H1 (cell line): ENCODE data around the gene CBFA2T2. TPM values are rescaled to one million over a fixed set of nuclear protein-coding genes. Genes with fewer than 3 reads are reported as not detected.
A peak's percentile ranks its signal among the peaks of the same experiment; 100 is the strongest.

Experiments
- CTCF ChIA-PET: fragments of 300-600 bp; sonication (Branson Sonifier 250); formaldehyde crosslinking; loops from one replicate; lab custom pipeline; 2021; ENCODE audit not compliant: partially characterized antibody; lab: Charles Lee
- POLR2A ChIA-PET: fragments of 300-600 bp; sonication (Branson Sonifier 250); formaldehyde crosslinking; loops from one replicate; lab custom pipeline; 2021; ENCODE audit warnings: inconsistent platforms; ENCODE audit not compliant: partially characterized antibody; lab: Charles Lee
- DNase-seq, 2 experiments: peaks; one replicate each; pipeline versions ENCODE4 v3.0.0 to v3.0.0-alpha.2; 2010 to 2022; ENCODE audit warnings: low spot score in 2 of 2, low read depth in 1 of 2, mixed read lengths in 1 of 2
- FAIRE-seq: peaks from 2 replicates; lab custom pipeline; 2011; peaks lifted over from hg19 to GRCh38; lab: Jason Lieb, UNC
- H2AFZ ChIP-seq: 2 replicates; pipeline ENCODE4 v1.8.1; 2012; ENCODE audit warnings: low read length, inconsistent platforms
- H2AK5ac ChIP-seq: 2 replicates; pipeline ENCODE4 v1.6.1; 2013; ENCODE audit warnings: low read depth, low read length
- H2BK120ac ChIP-seq: replicated peaks from 2 replicates; pipeline ENCODE3; 2013; ENCODE audit warnings: low read depth, low read length, inconsistent platforms
- H2BK12ac ChIP-seq: 2 replicates; pipeline ENCODE4 v1.6.1; 2013; ENCODE audit warnings: low read depth, low read length
- H2BK15ac ChIP-seq: 2 replicates; pipeline ENCODE4 v1.6.1; 2013; ENCODE audit warnings: low read length
- H2BK20ac ChIP-seq: 2 replicates; pipeline ENCODE4 v1.6.1; 2013; ENCODE audit warnings: low read length
- H2BK5ac ChIP-seq: 2 replicates; pipeline ENCODE4 v1.6.1; 2013; ENCODE audit warnings: low read depth, low read length
- H3K14ac ChIP-seq: 2 replicates; pipeline ENCODE4 v1.6.1; 2013; ENCODE audit warnings: inconsistent platforms; ENCODE audit not compliant: insufficient read length
- H3K18ac ChIP-seq: 2 replicates; pipeline ENCODE4 v1.6.1; 2013; ENCODE audit warnings: low read length; ENCODE audit errors: extremely low read depth
- H3K23ac ChIP-seq: 2 replicates; pipeline ENCODE4 v1.6.1; 2013; ENCODE audit warnings: inconsistent platforms; ENCODE audit not compliant: insufficient read length
- H3K23me2 ChIP-seq: 2 replicates; pipeline ENCODE4 v1.6.1; 2013; ENCODE audit warnings: low read depth, low read length
- H3K27ac ChIP-seq: 2 replicates; pipeline ENCODE4 v1.6.1; 2011; ENCODE audit warnings: low read depth, low read length, inconsistent platforms
- H3K27me3 ChIP-seq, 4 experiments: replicated peaks in 1 of 4; 1 replicate in 1 of 4; 2 replicates in 3 of 4; pipeline versions ENCODE4 v1.6.1 to v1.8.1; 2011 to 2013; ENCODE audit warnings: low read length in 3 of 4, mild to moderate bottlenecking in 3 of 4, inconsistent platforms in 2 of 4, mixed read lengths in 2 of 4, moderate library complexity in 1 of 4; ENCODE audit not compliant: control insufficient read depth in 3 of 4, insufficient read depth in 3 of 4; ENCODE audit errors: extremely low read depth in 1 of 4
- H3K36me3 ChIP-seq, 4 experiments: 2 replicates each; pipeline versions ENCODE4 v1.6.1 to v1.8.1; 2011 to 2013; ENCODE audit warnings: mild to moderate bottlenecking in 4 of 4, low read length in 3 of 4, moderate library complexity in 2 of 4, control low read depth in 1 of 4, inconsistent platforms in 1 of 4; ENCODE audit not compliant: insufficient read depth in 4 of 4, control insufficient read depth in 2 of 4
- H3K4ac ChIP-seq: replicated peaks from 2 replicates; pipeline ENCODE3; 2013; ENCODE audit warnings: low read length, low read depth, mixed read lengths, inconsistent platforms; ENCODE audit not compliant: insufficient read length
- H3K4me1 ChIP-seq, 4 experiments: replicated peaks in 1 of 4; 1 replicate in 1 of 4; 2 replicates in 3 of 4; pipeline versions ENCODE4 v1.6.1 to v1.8.1; 2011 to 2013; ENCODE audit warnings: low read length in 3 of 4, inconsistent platforms in 2 of 4, mixed read lengths in 1 of 4; ENCODE audit not compliant: insufficient read depth in 4 of 4, control insufficient read depth in 3 of 4
- H3K4me2 ChIP-seq, 2 experiments: 2 replicates each; pipeline versions ENCODE4 v1.6.1 to v1.8.1; 2011 to 2013; ENCODE audit warnings: low read depth in 2 of 2, low read length in 2 of 2, control low read depth in 1 of 2, inconsistent platforms in 1 of 2, mild to moderate bottlenecking in 1 of 2; ENCODE audit not compliant: insufficient read depth in 1 of 2
- H3K4me3 ChIP-seq, 4 experiments: fragments of 200-600, 300-600 bp in 1 of 4; sonication (generic), shearing (Covaris generic), sonication (Bioruptor Twin) in 1 of 4; 2 replicates each; pipeline versions ENCODE4 v1.5.1 to v1.8.1; 2011 to 2016; ENCODE audit warnings: low read length in 4 of 4, low read depth in 3 of 4, control low read depth in 2 of 4, inconsistent platforms in 2 of 4, mild to moderate bottlenecking in 2 of 4, mixed read lengths in 1 of 4, moderate library complexity in 1 of 4; ENCODE audit not compliant: insufficient read depth in 2 of 4; ENCODE audit errors: extremely low read depth in 1 of 4
- H3K56ac ChIP-seq: replicated peaks from 2 replicates; pipeline ENCODE3; 2013; ENCODE audit warnings: low read depth, mild to moderate bottlenecking, mixed read lengths, low read length, inconsistent platforms; ENCODE audit not compliant: insufficient read length
- H3K79me1 ChIP-seq: 2 replicates; pipeline ENCODE4 v1.6.1; 2013; ENCODE audit warnings: low read depth, low read length, control low read depth
- H3K79me2 ChIP-seq, 2 experiments: 2 replicates each; pipeline versions ENCODE4 v1.6.1 to v1.8.1; 2012 to 2013; ENCODE audit warnings: low read length in 2 of 2, mild to moderate bottlenecking in 2 of 2, inconsistent platforms in 1 of 2; ENCODE audit not compliant: insufficient read depth in 2 of 2, control insufficient read depth in 1 of 2
- H3K9ac ChIP-seq, 4 experiments: replicated peaks in 1 of 4; 1 replicate in 1 of 4; 2 replicates in 3 of 4; pipeline versions ENCODE4 v1.6.1 to v1.8.1; 2011 to 2013; ENCODE audit warnings: low read depth in 3 of 4, low read length in 3 of 4, control low read depth in 2 of 4, mild to moderate bottlenecking in 2 of 4, moderate library complexity in 2 of 4, inconsistent platforms in 1 of 4; ENCODE audit errors: extremely low read depth in 1 of 4
- H3K9me3 ChIP-seq, 2 experiments: 2 replicates each; pipeline versions ENCODE4 v1.6.1 to v1.8.1; 2012 to 2013; ENCODE audit warnings: mild to moderate bottlenecking in 2 of 2, moderate library complexity in 2 of 2, control low read depth in 1 of 2, inconsistent platforms in 1 of 2, low read depth in 1 of 2, low read length in 1 of 2, mixed read lengths in 1 of 2; ENCODE audit not compliant: insufficient read depth in 2 of 2
- H4K20me1 ChIP-seq, 2 experiments: replicated peaks in 1 of 2; 2 replicates each; pipeline versions ENCODE3 to v1.8.1; 2011 to 2013; ENCODE audit warnings: inconsistent platforms in 2 of 2, low read length in 2 of 2, mild to moderate bottlenecking in 1 of 2; ENCODE audit not compliant: insufficient read depth in 2 of 2, control insufficient read depth in 1 of 2
- H4K5ac ChIP-seq: 2 replicates; pipeline ENCODE4 v1.6.1; 2013; ENCODE audit warnings: low read length, low read depth, mixed read lengths, inconsistent platforms; ENCODE audit not compliant: insufficient read length
- H4K8ac ChIP-seq: 2 replicates; pipeline ENCODE4 v1.8.0; 2013; ENCODE audit warnings: mild to moderate bottlenecking, moderate library complexity, low read length, inconsistent platforms; ENCODE audit not compliant: insufficient read depth; ENCODE audit errors: extremely low read depth
- H4K91ac ChIP-seq: replicated peaks from 2 replicates; pipeline ENCODE3; 2013; ENCODE audit warnings: low read length, mixed read lengths, inconsistent platforms; ENCODE audit not compliant: insufficient read length
- BACH1 ChIP-seq: IDR thresholded peaks from 2 replicates; pipeline ENCODE4 v1.6.1; 2012; ENCODE audit warnings: low read length, improper control_type of control experiment
- CBX8 ChIP-seq: fragments of 300-800, 300-1000 bp; sonication (generic); IDR thresholded peaks from 2 replicates; pipeline ENCODE4 v1.7.1; 2016; ENCODE audit warnings: low read depth, low read length, borderline replicate concordance
- JUN ChIP-seq: IDR thresholded peaks from 2 replicates; pipeline ENCODE4 v1.6.1; 2011; ENCODE audit warnings: low read depth, mild to moderate bottlenecking, improper control_type of control experiment, low read length
- MAFK ChIP-seq: IDR thresholded peaks from 2 replicates; pipeline ENCODE4 v1.6.1; 2012; ENCODE audit warnings: low read depth, mild to moderate bottlenecking, improper control_type of control experiment, low read length
- MAX ChIP-seq: IDR thresholded peaks from 2 replicates; pipeline ENCODE4 v1.6.1; 2012; ENCODE audit warnings: inconsistent platforms
- NANOG ChIP-seq: IDR thresholded peaks from 2 replicates; pipeline ENCODE4 v1.6.1; 2011; ENCODE audit warnings: low read length, low read depth, mild to moderate bottlenecking, inconsistent platforms; ENCODE audit not compliant: insufficient read depth, poor library complexity, severe bottlenecking
- POLR2AphosphoS5 ChIP-seq: IDR thresholded peaks from 2 replicates; pipeline ENCODE4 v1.6.1; 2011; ENCODE audit warnings: low read depth, low read length
- POU5F1 ChIP-seq: IDR thresholded peaks from 2 replicates; pipeline ENCODE4 v1.6.1; 2011; ENCODE audit warnings: low read depth, mild to moderate bottlenecking, low read length, moderate library complexity
- SAP30 ChIP-seq: fragments of 300-600 bp; sonication (generic); IDR thresholded peaks from 2 replicates; pipeline ENCODE4 v1.7.1; 2012; ENCODE audit warnings: low read length, moderate library complexity, mild to moderate bottlenecking, inconsistent platforms; ENCODE audit not compliant: insufficient read depth, insufficient replicate concordance
- TEAD4 ChIP-seq: IDR thresholded peaks from 2 replicates; pipeline ENCODE4 v1.6.1; 2012; ENCODE audit warnings: low read depth, low read length, inconsistent platforms, mixed read lengths
- ZNF274 ChIP-seq: IDR thresholded peaks from 2 replicates; pipeline ENCODE4 v1.7.0; 2012; ENCODE audit warnings: low read length, borderline replicate concordance; ENCODE audit errors: extremely low read depth
- WGBS, 2 experiments: shearing (Covaris generic) in 1 of 2; methylation state at CpG; one replicate each; pipeline versions ENCODE4 v1.1.6 to v1.1.7; 2013 to 2015; ENCODE audit warnings: low lambda C conversion rate in 2 of 2, mixed read lengths in 2 of 2, inconsistent platforms in 1 of 2, low coverage in 1 of 2, missing lambda C conversion rate in 1 of 2; ENCODE audit not compliant: insufficient replicate concordance in 2 of 2, insufficient coverage in 1 of 2, insufficient read length in 1 of 2; ENCODE audit errors: extremely low coverage in 1 of 2, missing lambda C conversion rate in 1 of 2; 5-methylcytosine and 5-hydroxymethylcytosine counted together
- polyA plus RNA-seq, 7 experiments: library from polyadenylated mRNA; depleted of rRNA in 3 of 7; stranded (reverse) in 5 of 7; unstranded in 2 of 7; fragments of >200 nt in 5 of 7; fragments of 200-250 nt in 2 of 7; gene quantifications; 1 replicate in 5 of 7; 2 replicates in 1 of 7; 4 replicates in 1 of 7; pipeline versions ENCODE4 v1.2.1 to v1.2.3, GENCODE V29; 2011 to 2013; ENCODE audit warnings: missing spikeins in 2 of 7, mixed read lengths in 2 of 7
- total RNA-seq: library from RNA; stranded (reverse); fragmentation: NEBNext Ultra II Directional; extraction: Animal tissue kit (Norgen Biotek cat#: 25700); gene quantifications from 2 replicates; pipeline ENCODE4 v1.2.1, GENCODE V29; 2021

Gene CBFA2T2
- total and polyA plus RNA-seq, 2 of the 8 experiments (the other 6 are each of a cell fraction or from before 2014, with no cell fraction given) = 11.6 to 12.9 TPM

GRCh38 chr20:33668466-33669155 lies 178.7 kb downstream of the CBFA2T2 start:
- Histone ChIP-seq H3K79me1 (no peaks in the 10 kb centered on the region; the same call in 1 of the 2 replicates), H2BK120ac (no peak overlapping the region), H3K9me3 (peaks cover 0 to 5% of the 10 kb centered on the region in 2 experiments; a peak in 1 of 4 replicates), H2BK12ac (no peak overlapping the region), H3K79me2 (no peaks in the 10 kb centered on the region), H2BK15ac (0 out of 2 replicates have a peak overlapping the region, but pooled peaks have one; percentile 29), H4K20me1 (peaks cover 0 to 15% of the 10 kb centered on the region in 2 experiments), H3K4me3 (no peak overlapping the region), H3K4me2 (no peak overlapping the region; a peak in 1 of 4 replicates), H2AK5ac (no peak overlapping the region), H3K4ac (no peak overlapping the region), H4K5ac (no peak overlapping the region), H3K27me3 (peaks cover 0 to 10% (median 3%) of the 10 kb centered on the region in 4 experiments; a peak in 3 of 7 replicates), H4K8ac (no peak overlapping the region), H2BK20ac (no peak overlapping the region), H3K23ac (no peak overlapping the region), H3K9ac (no peak overlapping the region), H2AFZ (no peak overlapping the region), H4K91ac (no peak overlapping the region), H3K18ac (no peak overlapping the region), H3K36me3 (peaks cover 2 to 10% (median 6%) of the 10 kb centered on the region in 4 experiments; a peak in 4 of 8 replicates), H3K4me1 (peaks cover 0 to 29% (median 19%) of the 10 kb centered on the region in 4 experiments; a peak in 5 of 7 replicates), H3K23me2 (peaks cover 23% of the 10 kb centered on the region), H3K56ac (no peak overlapping the region), H3K14ac (no peak overlapping the region), H3K27ac (no peak overlapping the region), H2BK5ac (no peak overlapping the region)
- WGBS, 2 experiments = 89% methylated on average over 13 of the region's 13 CpGs; no CpG with 5 or more reads in 1 of the 2 experiments
- CTCF ChIA-PET = interaction anchor here (0.6 to 4.3 kb wide), 32 partner anchors 9 to 1842 kb away, joined by 3 to 38 read pairs (median 4); no protein-coding TSS in a partner anchor
- TF ChIP-seq MAX (no peak), ZNF274 (no peak), CBX8 (no peak), NANOG (no peak), POLR2AphosphoS5 (no peak), MAFK (no peak), POU5F1 (no peak), BACH1 (no peak), JUN (no peak), TEAD4 (no peak), SAP30 (no peak)
- DNase-seq = no peak
- POLR2A ChIA-PET = interaction anchor here (1.0 to 17.9 kb wide), 4 partner anchors 10 to 158 kb away, joined by 3 to 245 read pairs (median 33); partner anchors contain the start of gene NECAB3
- no peak for FAIRE-seq
